Measurements from ENCODE around the gene CTDNEP1. TPM values are rescaled to one million over a fixed set of nuclear protein-coding genes. Genes with fewer than 3 reads are reported as not detected.

The CTDNEP1 gene
- total and polyA plus RNA-seq, 2 of the 4 experiments (the other 2 are of a cell fraction): 23.8 to 132 TPM

DNA sequence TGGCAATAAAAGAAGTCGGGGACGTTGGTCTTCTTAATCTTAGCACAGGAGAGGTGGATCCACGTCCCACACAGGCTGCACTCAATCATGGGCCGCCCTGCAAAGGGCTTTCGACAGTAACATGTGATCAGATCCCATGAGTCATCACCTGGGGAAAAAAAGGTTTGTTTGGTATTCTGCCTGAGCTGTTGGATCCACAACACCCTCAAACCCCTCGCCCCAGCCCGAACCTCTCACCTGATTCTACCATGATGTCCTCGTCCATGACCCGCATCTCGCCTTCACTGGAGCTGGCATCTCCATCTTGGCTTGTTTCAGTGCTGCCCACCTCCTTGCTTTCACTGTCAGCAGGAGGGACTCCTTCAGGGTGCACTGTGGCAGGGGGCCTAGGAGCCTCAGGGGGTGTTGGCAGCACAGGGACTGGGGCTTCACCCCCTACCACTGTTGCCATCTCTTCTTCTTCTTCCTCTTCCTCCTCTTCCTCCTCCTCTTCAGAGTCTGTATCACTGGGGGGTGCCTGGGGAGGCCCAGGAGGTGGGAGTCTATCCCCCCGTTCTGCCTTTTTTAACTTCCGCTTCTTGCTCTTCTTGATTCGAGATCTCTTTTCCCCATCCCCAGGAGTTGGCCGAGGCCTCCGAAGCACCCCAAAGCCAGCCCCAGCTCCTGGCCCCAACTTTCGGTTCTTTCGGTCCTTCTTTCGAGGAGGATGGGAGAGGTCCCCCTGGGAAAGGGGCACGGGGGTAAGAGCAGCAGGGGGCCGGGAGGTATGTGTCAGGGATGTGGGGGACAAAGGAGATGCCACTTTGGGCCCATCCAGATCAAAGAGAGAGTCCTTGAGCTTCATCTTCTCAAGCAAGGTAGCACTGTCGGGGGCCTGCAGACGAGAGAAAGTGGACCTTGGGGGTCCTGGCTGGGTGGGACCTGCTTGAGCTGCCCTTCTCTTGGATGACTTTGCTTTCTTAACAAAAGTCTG is 15.6 kb downstream of the CTDNEP1 start:
- ChIA-PET POLR2A (ENCODE audit: unreplicated experiment) (no interaction called here), CTCF (no interaction called here)
- no peak overlapping the region for H2AK5ac ChIP-seq (ENCODE audit: low read depth, low read length)
- WGBS, 2 experiments (ENCODE audit: extremely low coverage in 2 of 2, insufficient read length in 1 of 2): 84% methylated on average over 5 of the region's 22 CpGs; no CpG with 5 or more reads in 1 of the 2 experiments
- H4K91ac ChIP-seq (ENCODE audit: insufficient read depth, low read depth, low read length): no peak overlapping the region
- ATAC-seq (ENCODE audit: low read depth) (no peak), DNase-seq (peak; percentile 47)
- no peak overlapping the region for H2BK5ac ChIP-seq (ENCODE audit: low read depth, low read length, poor library complexity, severe bottlenecking)
- no TSS peak for BruUV-seq (replicated peaks)
- no peaks in the 10 kb centered on the region for H3K9me3 ChIP-seq (ENCODE audit: control insufficient read depth, insufficient read depth, low read length)
- H4K5ac ChIP-seq (ENCODE audit: low read depth, low read length): no peak overlapping the region
- 0 out of 2 replicates have a peak overlapping the region, but pooled peaks have one; percentile 13 for H3K27ac ChIP-seq (ENCODE audit: insufficient read depth, low read length)
- H2BK15ac ChIP-seq (ENCODE audit: low read depth, low read length): no peak overlapping the region
- peaks cover 20 to 75% of the 10 kb centered on the region in 2 experiments for H3K79me1 ChIP-seq (ENCODE audit: low read depth in 1 of 2, low read length in 2 of 2)
- no peak overlapping the region for H3K23ac ChIP-seq (ENCODE audit: low read depth, low read length)
- H3K27me3 ChIP-seq (ENCODE audit: control insufficient read depth, insufficient read depth, low read length): no peaks in the 10 kb centered on the region
- peaks cover 9% of the 10 kb centered on the region for H3K9me1 ChIP-seq (ENCODE audit: insufficient read depth, low read length)
- peaks cover 10% of the 10 kb centered on the region for H3K4me1 ChIP-seq (ENCODE audit: control insufficient read depth, insufficient read depth, low read length)
- H3K18ac ChIP-seq (ENCODE audit: low read depth, low read length): no peak overlapping the region
- no peak overlapping the region for H3K4me2 ChIP-seq (ENCODE audit: low read depth, low read length)
- dilution Hi-C loops (cut with HindIII; ENCODE audit: low sequenced_read_pairs, unreplicated experiment) (no loop called here), in situ Hi-C loops (cut with MboI; ENCODE audit: low sequenced_read_pairs) (loop anchor here (25.0 kb wide), 1 partner anchor 926 kb away; the partner anchor contains the start of genes PER1 and VAMP2), intact Hi-C loops (cut with micrococcal nuclease) (loop anchor here (2.0 to 5.0 kb wide), 2 partner anchors 15 to 61 kb away; no protein-coding TSS in a partner anchor)
- H2AK9ac ChIP-seq (replicated peaks; ENCODE audit: low read depth, low read length, poor library complexity): peak overlapping the region; percentile 56
- H4K20me1 ChIP-seq (ENCODE audit: insufficient read depth, low read length): peaks cover 46% of the 10 kb centered on the region
- no peak overlapping the region for H3K14ac ChIP-seq (replicated peaks; ENCODE audit: low read depth, low read length)
- H3K4ac ChIP-seq (ENCODE audit: low read depth, low read length): no peak overlapping the region
- no peak overlapping the region for H2BK120ac ChIP-seq (ENCODE audit: low read depth, low read length)
- no peak overlapping the region for H3K4me3 ChIP-seq (ENCODE audit: insufficient read depth, low read depth, low read length)
- H3K56ac ChIP-seq (ENCODE audit: extremely low read depth, insufficient read depth, low read length): no peak overlapping the region
- H3K9ac ChIP-seq (ENCODE audit: low read depth, low read length): no peak overlapping the region
- H2BK20ac ChIP-seq (ENCODE audit: low read depth, low read length): no peak overlapping the region
- TF ChIP-seq MAZ (IDR thresholded peaks at IDR 0.05; ENCODE audit: borderline replicate concordance, low read depth, low read length) (no peak), NFE2L2 (IDR thresholded peaks at IDR 0.05; ENCODE audit: low read depth, low read length) (no peak), FOS (IDR thresholded peaks at IDR 0.05; ENCODE audit: low read depth, low read length) (0 out of 2 replicates have a peak, but pooled peaks have one; percentile 23)
- TF ChIP-seq, protein P1, sequence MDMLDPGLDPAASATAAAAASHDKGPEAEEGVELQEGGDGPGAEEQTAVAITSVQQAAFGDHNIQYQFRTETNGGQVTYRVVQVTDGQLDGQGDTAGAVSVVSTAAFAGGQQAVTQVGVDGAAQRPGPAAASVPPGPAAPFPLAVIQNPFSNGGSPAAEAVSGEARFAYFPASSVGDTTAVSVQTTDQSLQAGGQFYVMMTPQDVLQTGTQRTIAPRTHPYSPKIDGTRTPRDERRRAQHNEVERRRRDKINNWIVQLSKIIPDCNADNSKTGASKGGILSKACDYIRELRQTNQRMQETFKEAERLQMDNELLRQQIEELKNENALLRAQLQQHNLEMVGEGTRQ (IDR thresholded peaks at IDR 0.05; ENCODE audit: low read depth, low read length): peak; percentile 58
- no peak overlapping the region for H2AFZ ChIP-seq (replicated peaks; ENCODE audit: low read length, poor library complexity)
- H4K8ac ChIP-seq (ENCODE audit: low read depth in 2 of 2, low read length in 2 of 2): no peak overlapping the region
- H3K36me3 ChIP-seq (ENCODE audit: control insufficient read depth, insufficient read depth, low read length): peaks cover 33% of the 10 kb centered on the region
